B cell (primary cell): ENCODE measurements around the gene IPO7.

Experiments
- CTCF ChIP-seq: fragments of 200-600 bp; IDR thresholded peaks from one replicate; pipeline ENCODE4 v1.8.0; 2022; ENCODE audit warnings: antibody characterized with exemption, mild to moderate bottlenecking
- EZH2 ChIP-seq: IDR thresholded peaks from 2 replicates; pipeline ENCODE4 v1.6.1; 2012; ENCODE audit warnings: borderline replicate concordance, low read depth, mild to moderate bottlenecking, moderate library complexity, low read length; ENCODE audit not compliant: insufficient read depth, poor library complexity, severe bottlenecking

DNA sequence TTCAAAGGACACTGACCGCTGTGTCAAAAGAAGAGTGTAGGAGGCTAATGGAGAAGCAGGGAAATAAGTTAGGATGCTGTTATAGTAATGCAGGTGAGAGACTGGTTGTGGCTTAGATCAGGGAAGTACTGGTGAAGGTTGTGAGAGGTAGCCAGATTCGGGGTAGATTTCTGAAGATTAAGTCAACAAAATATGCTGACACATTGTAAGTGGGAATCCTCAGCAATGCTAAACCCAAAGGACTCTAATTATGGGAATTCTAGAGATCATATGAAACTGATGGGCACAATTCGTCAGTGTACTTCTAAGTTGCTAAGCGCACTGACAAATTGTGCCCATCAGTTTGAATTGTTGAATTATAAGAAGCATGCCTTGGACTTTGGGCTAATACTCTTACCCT is 86.3 kb downstream of the IPO7 start:
- no peak for TF ChIP-seq CTCF
- no peak for TF ChIP-seq EZH2
